OCI-LY1 (cell line): ENCODE data around the gene PAGE2.
"Not testable (repeated sequence)": the region's sequence is repeated elsewhere in the genome, so short reads cannot be mapped to it uniquely, and the experiment has no call there.

Experiments used
- H2AFZ ChIP-seq: fragments of 200-600 bp; sonication (generic), shearing (Covaris generic); 2 replicates; pipeline ENCODE4 v1.6.0; 2014; ENCODE audit warnings: antibody characterized with exemption, mild to moderate bottlenecking, low read length
- H3F3A ChIP-seq: fragments of 200-600 bp; sonication (generic), shearing (Covaris generic); 2 replicates; pipeline ENCODE4 v1.6.0; 2014; ENCODE audit warnings: mild to moderate bottlenecking, antibody characterized with exemption, low read length, moderate library complexity; ENCODE audit not compliant: insufficient read depth
- H3K27ac ChIP-seq: fragments of 200-600 bp; sonication (generic); 2 replicates; pipeline ENCODE4 v1.5.1; 2014; ENCODE audit warnings: low read length, mixed run types, mild to moderate bottlenecking, low read depth; ENCODE audit not compliant: poor library complexity, severe bottlenecking
- H3K27me3 ChIP-seq: fragments of 200-600 bp; sonication (generic); 2 replicates; pipeline ENCODE4 v1.6.0; 2014; ENCODE audit warnings: antibody characterized with exemption, mild to moderate bottlenecking, low read length, moderate library complexity; ENCODE audit not compliant: insufficient read depth
- H3K36me3 ChIP-seq: fragments of 200-600 bp; sonication (generic); 2 replicates; pipeline ENCODE4 v1.6.1; 2014; ENCODE audit warnings: mild to moderate bottlenecking, antibody characterized with exemption, low read length, moderate library complexity, mixed read lengths; ENCODE audit not compliant: insufficient read depth
- H3K4me1 ChIP-seq: fragments of 200-600 bp; sonication (generic); 2 replicates; pipeline ENCODE4 v1.5.1; 2014; ENCODE audit warnings: mild to moderate bottlenecking, low read length, moderate library complexity; ENCODE audit not compliant: insufficient read depth, severe bottlenecking
- H3K4me2 ChIP-seq: fragments of 200-600 bp; sonication (generic), shearing (Covaris generic); 2 replicates; pipeline ENCODE4 v1.6.1; 2014; ENCODE audit warnings: low read length
- H3K4me3 ChIP-seq: fragments of 200-600 bp; sonication (generic); 2 replicates; pipeline ENCODE4 v1.5.1; 2014; ENCODE audit warnings: low read length, low read depth, mild to moderate bottlenecking, mixed read lengths; ENCODE audit not compliant: poor library complexity, severe bottlenecking
- H3K79me2 ChIP-seq: fragments of 200-600 bp; shearing (Covaris generic); 2 replicates; pipeline ENCODE4 v1.6.1; 2016; ENCODE audit warnings: mixed run types, low read length, mixed read lengths; ENCODE audit not compliant: insufficient read depth
- H3K9ac ChIP-seq: fragments of 200-600 bp; sonication (generic), shearing (Covaris generic); 2 replicates; pipeline ENCODE4 v1.6.1; 2014; ENCODE audit warnings: mild to moderate bottlenecking, low read length, mixed read lengths
- H3K9me2 ChIP-seq: fragments of 200-600 bp; sonication (generic), shearing (Covaris generic); 2 replicates; pipeline ENCODE4 v1.6.1; 2014; ENCODE audit warnings: low read depth, mild to moderate bottlenecking, low read length, mixed read lengths
- H3K9me3 ChIP-seq: fragments of 200-600 bp; shearing (Covaris generic); 2 replicates; pipeline ENCODE4 v1.6.1; 2014; ENCODE audit warnings: low read length, mixed read lengths
- H4K20me1 ChIP-seq: fragments of 200-600 bp; sonication (generic), shearing (Covaris generic); 2 replicates; pipeline ENCODE4 v1.6.0; 2016; ENCODE audit warnings: mild to moderate bottlenecking, low read length; ENCODE audit not compliant: insufficient read depth
- CTCF ChIP-seq: fragments of 200-600 bp; sonication (generic), shearing (Covaris generic); IDR thresholded peaks from 2 replicates; pipeline ENCODE4 v1.5.1; 2017; ENCODE audit warnings: mild to moderate bottlenecking, antibody characterized with exemption, low read length, moderate library complexity, mixed read lengths
- EZH2 ChIP-seq: fragments of 200-600 bp; sonication (generic), shearing (Covaris generic); IDR thresholded peaks from 2 replicates; pipeline ENCODE4 v1.8.0; 2017; ENCODE audit warnings: borderline replicate concordance, mixed run types, mild to moderate bottlenecking, antibody characterized with exemption, low read length, moderate library complexity, mixed read lengths

The PAGE2 gene

GRCh38 chrX:55056820-55057674 is 31.8 kb upstream of the PAGE2 start:
- Histone ChIP-seq H3K9ac (no peak overlapping the region), H3K9me2 (no peaks in the 10 kb centered on the region), H3K4me1 (peaks cover 9% of the 10 kb centered on the region), H4K20me1 (no peaks in the 10 kb centered on the region), H3K9me3 (no peaks in the 10 kb centered on the region), H3K4me3 (no peak overlapping the region), H3K4me2 (peak overlapping the region; percentile 19; the same call in 1 of the 2 replicates), H3K27ac (no peak overlapping the region), H3F3A (no peaks in the 10 kb centered on the region), H3K36me3 (no peaks in the 10 kb centered on the region), H3K27me3 (no peaks in the 10 kb centered on the region), H2AFZ (no peak overlapping the region), H3K79me2 (no peaks in the 10 kb centered on the region)
- TF ChIP-seq CTCF, result no peak
- no peak for TF ChIP-seq EZH2

DNA sequence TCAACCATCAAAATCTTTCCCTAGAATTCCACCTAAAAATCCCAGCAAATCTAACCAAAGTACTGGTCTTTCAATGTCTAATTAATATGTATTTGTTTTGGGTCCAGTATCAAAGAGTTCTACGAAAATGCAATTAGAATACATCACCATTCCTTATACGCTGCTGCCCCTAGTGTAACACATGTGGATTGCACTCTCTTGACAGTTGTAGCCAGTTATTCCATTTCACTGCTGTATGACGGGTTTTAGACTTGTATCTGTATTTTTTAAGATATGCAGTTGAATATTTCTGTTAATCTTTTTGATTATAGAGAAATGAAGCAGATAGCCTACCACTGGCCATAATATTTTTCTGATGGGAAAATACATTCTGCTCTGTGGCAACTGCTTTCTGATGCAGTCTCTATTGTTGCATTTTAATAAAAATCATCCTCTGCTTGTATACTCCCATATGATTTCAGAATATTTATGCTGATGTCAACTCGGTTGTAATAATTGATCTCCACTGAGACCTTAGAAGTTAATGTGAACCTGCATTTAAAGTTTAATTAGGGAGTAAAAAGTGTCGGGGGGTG is 31.1 kb upstream of the PAGE2 start:
- no peaks in the 10 kb centered on the region for H3K36me3 ChIP-seq
- no peaks in the 10 kb centered on the region for H3F3A ChIP-seq
- H3K9me2 ChIP-seq, result no peaks in the 10 kb centered on the region
- peak overlapping the region; percentile 19; the same call in 1 of the 2 replicates for H3K4me2 ChIP-seq
- no peak overlapping the region for H3K9ac ChIP-seq
- H3K27ac ChIP-seq, result no peak overlapping the region
- no peak overlapping the region for H3K4me3 ChIP-seq
- peak; percentile 72 for TF ChIP-seq CTCF
- TF ChIP-seq EZH2, result no peak
- H3K27me3 ChIP-seq, result no peaks in the 10 kb centered on the region
- no peaks in the 10 kb centered on the region for H3K9me3 ChIP-seq
- peaks cover 9% of the 10 kb centered on the region for H3K4me1 ChIP-seq
- no peaks in the 10 kb centered on the region for H4K20me1 ChIP-seq
- no peaks in the 10 kb centered on the region for H3K79me2 ChIP-seq
- H2AFZ ChIP-seq, result no peak overlapping the region

GRCh38 chrX:55067180-55067579 is 21.6 kb upstream of the PAGE2 start:
- not testable (repeated sequence) for H4K20me1 ChIP-seq, H3K4me1 ChIP-seq, H3K79me2 ChIP-seq, H3K9me2 ChIP-seq, H3K27ac ChIP-seq, H3K36me3 ChIP-seq, H3K9ac ChIP-seq, H3F3A ChIP-seq, H3K4me3 ChIP-seq, H3K9me3 ChIP-seq, H2AFZ ChIP-seq, H3K4me2 ChIP-seq, H3K27me3 ChIP-seq
